ACHN (cell line): ENCODE data around the gene HIRIP3.
"Not testable (repeated sequence)": the region's sequence is repeated elsewhere in the genome, so short reads cannot be mapped to it uniquely, and the experiment has no call there.

Experiments used
- DNase-seq: peaks from one replicate; pipeline ENCODE4 v3.0.0-alpha.2; 2015
- in situ Hi-C: cut with HindIII; loops from 2 replicates; pipeline ENCODE4 v1.10.0; 2017; ENCODE audit warnings: low sequenced_read_pairs, low pct_ligation_motif_present, low pct_unique_long_range_greater_than_20kb

The HIRIP3 gene

GRCh38 chr16:30018731-30019158 is 23.3 kb upstream of the HIRIP3 start:
- DNase-seq: no peak
- in situ Hi-C loops: no loop called here

GRCh38 chr16:30017937-30018336 is 22.5 kb upstream of the HIRIP3 start:
- in situ Hi-C loops, DNase-seq: not testable (repeated sequence)

DNA sequence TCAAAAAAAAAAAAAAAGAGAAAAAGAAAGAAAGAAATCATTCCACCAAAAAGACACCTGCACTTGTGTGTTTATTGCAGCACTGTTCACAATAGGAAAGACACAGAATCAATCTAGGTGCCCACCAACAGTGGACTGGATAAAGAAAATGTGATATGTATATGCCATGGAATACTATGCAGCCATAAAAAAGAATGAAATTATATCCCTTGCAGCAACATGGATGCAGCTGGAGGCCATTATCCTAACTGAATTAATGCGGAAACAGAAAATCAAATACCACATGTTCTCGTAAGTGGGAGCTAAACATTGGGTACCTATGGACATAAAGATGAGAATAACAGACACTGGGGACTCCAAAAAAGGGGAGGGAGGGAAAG is 21.9 kb upstream of the HIRIP3 start:
- in situ Hi-C loops: no loop called here
- DNase-seq: no peak

DNA sequence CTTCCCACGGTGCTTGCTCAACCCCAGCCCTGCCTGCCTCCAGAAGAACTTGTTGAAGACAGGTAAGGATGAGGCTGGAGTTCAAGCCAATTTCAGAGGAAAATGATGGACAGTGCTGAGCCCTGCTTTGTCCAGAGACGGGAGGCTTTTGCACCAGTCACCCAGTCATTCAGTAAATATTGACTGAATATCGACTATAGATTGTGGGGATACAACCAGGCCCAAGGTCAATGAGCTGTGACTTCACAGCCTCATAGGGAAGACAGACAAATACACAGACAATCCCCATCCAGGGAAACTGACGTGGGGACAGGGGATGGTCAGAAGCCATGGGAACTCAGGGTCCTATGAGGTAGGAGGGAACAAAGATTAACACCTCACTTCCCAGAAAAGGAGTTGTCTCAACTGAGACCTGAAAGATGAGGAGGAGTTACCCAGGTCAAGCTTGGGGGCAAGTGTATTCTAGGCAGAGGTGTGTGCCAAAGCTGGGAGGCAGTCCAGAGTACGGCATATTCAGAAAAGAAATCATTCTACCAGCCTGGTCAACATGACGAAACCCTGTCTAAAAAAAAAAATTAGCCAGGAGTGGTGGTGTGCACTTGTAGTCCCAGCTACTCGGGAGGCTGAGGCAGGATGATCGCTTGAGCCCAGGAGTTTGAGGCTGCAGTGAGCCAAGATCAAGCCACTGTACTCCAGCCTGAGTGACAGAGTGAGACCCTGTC is 21.3 kb upstream of the HIRIP3 start:
- in situ Hi-C loops: no loop called here
- no peak for DNase-seq

GRCh38 chr16:30015450-30015849 is 20.0 kb upstream of the HIRIP3 start:
- in situ Hi-C loops, DNase-seq: not testable (repeated sequence)

DNA sequence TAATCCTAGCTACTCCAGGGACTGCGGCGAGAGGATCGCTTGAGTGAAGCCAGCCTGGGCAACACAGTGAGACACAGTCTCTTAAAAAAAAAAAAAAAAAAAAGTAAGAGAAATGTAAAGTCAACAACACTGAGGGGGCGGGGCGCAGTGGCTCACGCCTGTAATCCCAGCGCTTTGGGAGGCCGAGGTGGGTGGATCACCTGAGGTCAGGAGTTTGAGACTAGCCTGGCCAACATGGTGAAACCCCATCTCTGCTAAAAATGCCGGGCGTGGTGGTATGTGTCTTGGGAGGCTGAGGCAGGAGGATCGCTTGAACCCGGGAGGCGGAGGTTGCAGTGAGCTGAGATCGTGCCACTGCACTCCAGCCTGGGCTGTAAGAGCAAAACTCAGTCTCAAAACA is 17.2 kb upstream of the HIRIP3 start:
- in situ Hi-C loops, DNase-seq: not testable (repeated sequence)

DNA sequence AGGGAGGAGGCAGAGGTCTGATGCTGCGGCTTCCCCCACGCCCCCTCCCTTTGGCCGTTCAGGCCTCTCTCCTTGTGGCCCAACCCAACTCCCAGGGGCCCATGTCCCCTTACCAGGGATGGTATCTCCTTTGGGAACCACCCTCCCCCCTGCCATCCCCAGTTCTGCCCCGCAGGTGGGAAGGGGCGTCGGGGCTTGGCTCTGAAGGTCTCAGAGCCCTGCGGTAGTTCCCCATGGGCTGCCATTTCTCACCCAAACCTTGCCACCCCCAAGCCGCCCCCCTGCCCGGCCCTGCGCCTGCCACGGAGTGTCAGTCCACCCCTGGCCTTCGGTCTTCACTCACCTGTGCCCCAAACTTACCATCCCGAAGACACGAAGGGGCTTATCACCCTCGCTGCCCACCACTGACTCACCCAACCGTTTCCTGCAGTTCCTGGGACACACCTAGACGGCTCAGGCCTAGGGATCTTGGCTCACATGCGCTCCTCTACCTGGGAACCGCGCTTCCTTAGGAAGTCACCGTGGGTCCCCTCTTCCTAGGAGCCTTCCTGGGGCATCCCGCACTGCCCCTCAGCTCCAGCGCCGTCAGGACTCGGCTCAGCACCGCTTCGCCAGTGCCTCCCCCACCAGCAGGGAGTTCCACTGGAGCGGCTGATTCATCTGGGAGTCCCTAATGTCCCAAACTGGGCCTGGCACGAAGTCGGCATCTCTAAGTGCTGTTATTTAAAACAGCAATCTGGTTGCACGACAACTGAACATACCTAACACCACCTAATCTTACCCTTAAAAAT is 16.5 kb upstream of the HIRIP3 start:
- DNase-seq: no peak
- in situ Hi-C loops: no loop called here

GRCh38 chr16:30010844-30011713 is 15.7 kb upstream of the HIRIP3 start, which contains the start of gene DOC2A:
Gene DOC2A (minus strand): TSS chr16:30011027. CDS start chr16:30010222, 805 bp downstream.
- no peak for DNase-seq
- in situ Hi-C loops: no loop called here

- DNase-seq: no peak
- in situ Hi-C loops: no loop called here
Observed at GRCh38 chr16:30009990-30010843, 14.8 kb upstream of the HIRIP3 start.

- in situ Hi-C loops: no loop called here
- DNase-seq: no peak
Observed at GRCh38 chr16:30009085-30009862, 13.9 kb upstream of the HIRIP3 start.

DNA sequence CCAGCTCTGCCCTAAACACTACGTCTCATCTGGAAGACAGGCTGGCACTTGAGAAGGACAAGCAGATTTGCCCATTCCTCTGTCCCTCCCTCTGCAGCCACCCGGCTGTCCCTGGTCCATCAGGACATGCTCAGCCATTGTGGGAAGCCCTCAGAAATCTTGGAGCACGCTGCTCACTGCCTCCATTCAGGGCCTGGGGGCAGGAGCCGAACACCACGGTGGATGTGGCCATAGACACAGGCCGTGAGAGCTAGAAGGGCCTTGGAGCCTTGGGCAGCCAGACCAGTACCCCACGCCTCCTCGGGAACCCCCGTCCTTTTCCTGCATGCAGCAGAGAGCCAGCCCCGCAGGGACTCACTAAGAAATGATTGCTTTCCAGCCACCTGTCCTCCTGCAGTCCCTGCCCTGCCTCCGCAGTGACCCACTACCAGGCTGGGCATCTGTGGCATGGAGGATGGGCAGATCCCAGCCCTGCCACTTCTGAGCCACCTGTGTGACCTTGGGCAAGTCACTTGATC is 12.0 kb upstream of the HIRIP3 start:
- in situ Hi-C loops: no loop called here
- DNase-seq: no peak

DNA sequence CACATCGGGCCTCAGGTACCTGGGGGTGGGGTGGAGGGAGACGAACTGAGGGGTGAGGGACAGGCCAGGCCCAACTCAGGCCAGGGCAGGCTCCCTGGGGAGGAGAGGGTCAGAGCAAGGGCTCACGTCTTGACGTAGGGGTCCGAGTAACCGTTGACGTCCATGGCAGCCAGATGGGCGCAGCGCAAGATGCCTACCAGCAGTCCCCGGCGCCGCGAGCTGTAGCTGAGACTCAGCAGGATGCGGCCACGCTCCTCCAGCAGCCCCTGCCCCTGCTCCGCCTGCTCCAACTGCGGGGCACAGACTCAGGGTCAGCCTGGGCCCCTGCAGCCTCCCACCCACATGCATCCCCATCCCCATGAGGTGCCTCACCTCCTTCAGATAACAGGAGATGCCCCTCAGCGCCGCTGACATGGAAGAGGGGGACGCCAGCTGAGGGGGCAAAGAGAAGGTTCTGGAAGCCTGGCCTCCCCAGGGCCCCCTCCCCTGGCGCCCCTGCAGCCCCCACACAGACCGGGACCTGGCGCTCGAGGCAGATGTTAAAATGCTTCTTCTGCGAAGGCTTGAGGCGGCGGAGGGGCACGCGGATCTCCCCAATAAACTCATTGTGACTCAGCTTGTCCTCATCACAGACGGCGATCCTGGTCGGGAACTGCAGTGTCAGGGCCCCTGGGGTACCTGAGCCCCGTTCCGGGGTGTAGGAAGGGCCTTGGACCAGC is 11.4 kb upstream of the HIRIP3 start:
- DNase-seq: no peak
- in situ Hi-C loops: no loop called here

GRCh38 chr16:30006095-30006473 is 10.7 kb upstream of the HIRIP3 start:
- in situ Hi-C loops: no loop called here
- no peak for DNase-seq

DNA sequence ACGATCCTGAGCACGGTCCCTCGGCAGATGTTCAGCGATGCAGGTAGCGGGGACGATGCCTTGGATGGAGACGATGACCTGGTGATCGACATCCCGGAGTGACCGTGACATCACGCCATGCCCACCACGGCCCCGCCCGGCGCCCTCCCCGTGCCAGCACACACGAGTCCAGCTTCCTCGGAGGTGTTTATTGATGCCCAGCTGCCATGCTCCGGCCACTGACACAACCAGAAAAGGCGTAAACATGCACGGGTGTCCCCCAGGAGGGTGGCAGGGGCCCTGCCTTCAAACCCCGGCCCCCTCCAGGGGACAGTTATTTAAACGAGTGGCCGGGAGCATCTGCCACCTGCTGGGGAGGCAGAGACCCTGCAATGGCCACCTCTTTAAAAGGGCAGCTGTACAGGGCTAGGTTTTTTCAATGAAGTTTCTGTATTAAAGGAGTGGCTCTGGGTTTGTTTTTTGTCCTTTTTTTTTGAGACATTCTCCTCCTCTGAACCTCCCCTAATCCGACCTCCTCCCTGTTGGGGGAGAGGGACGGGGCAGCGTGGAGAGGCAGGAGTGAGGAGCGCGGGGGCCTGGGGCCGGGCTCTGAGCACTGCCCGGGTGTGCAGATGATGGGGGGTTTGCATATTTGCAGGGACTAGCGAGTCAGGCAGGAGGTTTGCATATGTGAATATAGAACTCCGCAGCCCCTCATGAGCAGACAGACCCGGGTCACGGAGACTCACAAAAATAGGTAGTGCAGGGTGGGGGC is 10.1 kb upstream of the HIRIP3 start:
- DNase-seq: peak; percentile 64
- in situ Hi-C loops: no loop called here

DNA sequence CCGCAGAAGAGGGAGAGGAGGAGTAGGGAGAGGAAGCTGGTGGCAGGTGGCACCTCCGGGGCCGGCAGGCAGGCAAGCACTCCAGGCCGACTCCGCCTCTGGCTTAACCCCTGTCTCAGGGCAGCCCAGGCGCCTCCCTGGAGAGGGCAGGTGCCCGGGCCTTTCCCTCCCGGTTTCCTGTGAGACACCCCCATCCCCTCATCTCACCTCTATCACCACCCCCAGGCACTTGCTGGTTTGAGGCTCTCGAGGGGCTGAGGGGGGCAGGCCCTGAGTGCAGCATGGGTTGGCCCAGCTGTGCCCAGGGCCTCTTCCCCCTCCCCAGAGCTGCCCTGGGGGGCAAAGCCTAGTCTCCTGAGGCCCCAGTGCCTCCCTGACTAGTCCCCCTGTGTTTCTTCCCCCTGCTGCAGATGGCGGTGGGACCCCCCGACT is 9.4 kb upstream of the HIRIP3 start:
- DNase-seq: no peak
- in situ Hi-C loops: no loop called here

- in situ Hi-C loops: no loop called here
- DNase-seq: no peak
Observed at GRCh38 chr16:30004424-30004776, 9.0 kb upstream of the HIRIP3 start.
